MG63 (cell line): ENCODE data around the gene SLC16A11. TPM values are rescaled to one million over a fixed set of nuclear protein-coding genes. Genes with fewer than 3 reads are reported as not detected.
"Not testable (repeated sequence)": the region's sequence is repeated elsewhere in the genome, so short reads cannot be mapped to it uniquely, and the experiment has no call there.

Source experiments
- DNase-seq: peaks from one replicate; pipeline ENCODE4 v3.0.0-alpha.2; 2020
- H3K27me3 ChIP-seq: fragments of 250-450 bp; sonication (Bioruptor Pico); 2 replicates; pipeline ENCODE4 v1.5.1; 2020; ENCODE audit warnings: mild to moderate bottlenecking, moderate library complexity
- H3K36me3 ChIP-seq: fragments of 250-450 bp; sonication (Bioruptor Pico); 2 replicates; pipeline ENCODE4 v1.5.1; 2020; ENCODE audit warnings: mild to moderate bottlenecking, moderate library complexity
- H3K4me3 ChIP-seq: fragments of 250-450 bp; sonication (Bioruptor Pico); 2 replicates; pipeline ENCODE4 v1.5.1; 2020; ENCODE audit warnings: mild to moderate bottlenecking, moderate library complexity
- H3K9me3 ChIP-seq: fragments of 250-450 bp; sonication (Bioruptor Pico); 2 replicates; pipeline ENCODE4 v1.5.1; 2020; ENCODE audit warnings: mild to moderate bottlenecking, moderate library complexity
- total RNA-seq: library from RNA; depleted of rRNA; stranded (reverse); fragments of >200 nt; shearing (Covaris generic); gene quantifications from 2 replicates; pipeline ENCODE4 v1.2.3, GENCODE V29; 2014; ENCODE audit warnings: low replicate concordance

The SLC16A11 gene
- total RNA-seq, 1 experiment from 2014 or later = not detected

DNA sequence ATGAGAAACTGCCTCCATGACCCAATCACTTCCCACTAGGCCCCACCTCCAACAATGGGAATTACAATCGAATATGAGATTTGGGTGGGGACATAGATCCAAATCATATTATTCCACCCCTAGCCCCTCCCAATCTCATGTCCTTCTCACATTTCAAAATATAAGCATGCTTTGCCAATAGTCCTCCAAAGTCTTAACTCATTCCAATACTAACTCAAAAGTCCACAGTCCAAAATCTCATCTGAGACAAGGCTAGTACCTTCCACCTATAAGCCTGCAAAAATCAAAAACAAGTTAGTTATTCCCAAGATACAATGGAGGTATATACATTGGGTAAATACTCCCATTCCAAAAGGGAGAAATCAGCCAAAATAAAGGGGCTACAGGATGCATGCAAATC lies 23.3 kb upstream of the SLC16A11 start:
- Histone ChIP-seq H3K36me3 (no peaks in the 10 kb centered on the region), H3K4me3 (no peak overlapping the region)
- no peak for DNase-seq

DNA sequence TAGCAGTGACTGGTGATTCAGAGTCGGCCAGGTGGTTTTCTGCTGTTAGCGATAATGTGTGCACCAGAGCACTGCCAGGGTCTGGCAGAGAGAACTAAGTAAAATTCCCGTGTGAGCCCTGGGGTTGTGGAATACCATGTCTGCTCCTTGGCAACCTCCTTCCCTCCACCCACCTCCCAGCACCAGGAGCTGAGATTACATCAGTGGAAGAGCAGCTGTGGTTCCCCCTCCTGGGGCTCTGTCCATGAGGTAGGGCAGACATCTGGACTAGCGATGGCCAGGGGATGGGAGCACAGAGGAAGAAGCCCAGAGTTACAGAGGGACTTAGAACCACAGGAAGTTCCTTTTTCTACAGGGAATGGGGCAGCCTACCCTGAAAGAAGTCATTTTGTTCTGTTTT lies 20.4 kb upstream of the SLC16A11 start:
- peak; percentile 84 for DNase-seq
- Histone ChIP-seq H3K36me3 (no peaks in the 10 kb centered on the region), H3K4me3 (no peak overlapping the region), H3K9me3 (no peaks in the 10 kb centered on the region), H3K27me3 (no peaks in the 10 kb centered on the region)

More for the DNA sequence above, 23.3 kb upstream of the SLC16A11 start:
- Histone ChIP-seq H3K27me3 (no peaks in the 10 kb centered on the region), H3K9me3 (no peaks in the 10 kb centered on the region)

DNA sequence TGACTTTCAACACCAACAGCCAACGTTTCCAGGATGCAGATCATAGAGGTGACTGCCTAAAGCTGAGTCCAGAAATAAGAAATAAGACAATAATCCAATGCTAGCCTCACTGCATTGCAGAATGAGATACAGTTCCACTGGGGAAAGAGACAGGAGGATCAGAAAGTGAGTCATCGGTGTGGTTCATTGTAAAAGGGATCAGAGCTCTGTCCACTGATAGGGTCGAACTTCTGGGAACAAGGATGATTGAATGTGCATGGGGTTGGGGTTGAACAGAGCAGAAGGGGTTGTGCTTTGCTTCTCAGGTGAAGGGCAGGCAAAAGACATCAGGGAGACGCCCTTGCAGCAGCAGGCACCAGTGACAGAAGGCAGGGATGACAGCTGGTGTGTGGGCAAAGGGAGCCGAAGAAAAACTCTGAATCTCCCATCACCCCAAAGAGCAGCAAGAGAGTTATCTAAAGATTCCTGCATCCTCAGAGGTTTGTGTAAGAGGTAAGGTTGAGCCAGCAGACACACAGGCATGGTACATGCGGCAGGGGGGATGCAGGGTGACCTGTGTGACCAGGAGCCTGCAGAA lies 19.7 kb upstream of the SLC16A11 start:
- H3K4me3 ChIP-seq = no peak overlapping the region
- H3K9me3 ChIP-seq = no peaks in the 10 kb centered on the region
- H3K36me3 ChIP-seq = no peaks in the 10 kb centered on the region
- no peaks in the 10 kb centered on the region for H3K27me3 ChIP-seq
- no peak for DNase-seq

DNA sequence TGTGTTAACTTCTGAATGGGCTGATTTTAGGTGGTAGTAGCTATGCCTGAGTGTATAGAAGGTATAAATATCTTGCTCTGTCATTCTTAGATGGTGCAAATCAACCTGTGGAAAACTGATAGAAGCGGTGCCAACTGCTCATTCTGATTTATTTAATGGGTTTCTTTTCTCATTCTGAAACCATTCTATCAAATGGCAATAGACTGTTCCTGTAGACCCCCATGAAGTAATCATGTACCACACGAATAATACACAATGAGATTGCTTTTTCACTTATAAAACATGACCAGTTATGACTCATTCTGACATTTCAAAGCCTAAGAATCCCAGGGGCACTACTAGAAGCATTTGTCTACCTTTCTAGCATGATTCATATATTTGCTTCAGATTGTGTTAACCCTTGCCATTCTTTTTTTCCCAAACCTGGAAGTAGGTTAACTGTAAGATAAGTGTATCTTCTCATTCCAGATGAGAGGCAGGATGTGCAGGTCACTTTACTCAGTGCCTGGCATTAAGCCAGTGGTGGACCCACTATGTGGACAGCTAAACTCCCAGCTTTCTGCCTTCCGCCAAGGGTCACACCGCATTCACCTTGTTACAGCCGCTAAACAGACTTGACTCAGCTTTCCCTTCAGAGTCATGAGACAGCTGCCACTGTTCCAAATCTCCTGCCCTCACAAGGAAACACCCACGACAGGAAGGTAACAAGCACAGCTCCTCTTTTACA lies 16.4 kb upstream of the SLC16A11 start:
- Histone ChIP-seq H3K27me3 (no peaks in the 10 kb centered on the region), H3K9me3 (no peaks in the 10 kb centered on the region), H3K4me3 (no peak overlapping the region), H3K36me3 (no peaks in the 10 kb centered on the region)
- DNase-seq = peak; percentile 74

DNA sequence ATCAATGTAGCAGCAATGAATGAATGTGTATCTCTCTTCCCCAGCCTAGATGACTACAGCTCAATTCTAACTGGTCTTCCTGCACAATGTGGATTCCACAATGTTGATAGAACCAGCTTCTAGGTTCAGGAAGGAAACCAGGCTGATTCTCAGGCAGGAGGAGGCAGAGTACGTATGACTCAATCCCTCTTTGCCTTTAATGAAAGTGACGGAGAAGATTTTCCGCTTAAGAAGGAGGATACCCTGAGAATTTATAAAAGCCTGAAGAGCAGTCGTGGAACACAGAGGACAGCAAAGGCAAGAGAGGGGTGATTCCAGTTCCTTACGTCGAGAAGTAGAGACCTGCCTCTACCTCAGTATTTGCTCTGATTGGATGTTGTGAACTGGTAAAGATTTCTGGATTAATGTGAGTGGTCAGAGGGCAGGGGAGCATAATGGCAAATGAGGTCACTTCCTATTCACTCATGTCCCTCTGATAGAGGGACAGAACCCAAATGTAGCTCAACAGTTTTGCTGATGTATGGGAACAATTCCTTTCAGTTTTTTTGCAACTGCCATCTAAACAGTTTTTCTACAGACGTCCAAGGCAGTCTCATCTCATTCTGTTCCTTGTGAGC lies 15.0 kb upstream of the SLC16A11 start:
- Histone ChIP-seq H3K4me3 (no peak overlapping the region), H3K36me3 (no peaks in the 10 kb centered on the region), H3K27me3 (no peaks in the 10 kb centered on the region), H3K9me3 (no peaks in the 10 kb centered on the region)
- DNase-seq = no peak

DNA sequence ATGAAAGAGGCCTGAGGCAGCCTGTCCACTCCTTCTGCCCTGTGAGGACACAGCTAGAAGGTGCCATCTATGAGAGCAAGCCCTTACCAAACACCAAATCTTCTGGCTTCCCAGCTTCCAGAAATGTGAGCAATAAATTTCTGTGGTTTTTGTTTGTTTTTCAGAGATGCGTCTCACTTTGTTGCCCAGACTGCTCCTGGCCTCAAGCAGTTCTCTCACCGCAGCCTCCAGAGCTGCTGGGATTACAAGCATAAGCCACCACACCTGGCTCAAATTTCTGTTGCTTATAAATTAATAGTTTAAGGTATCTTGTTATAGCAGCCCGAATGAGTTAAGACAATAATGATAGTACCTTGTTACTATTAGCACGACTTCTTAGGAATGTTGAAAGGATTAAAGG lies 12.5 kb upstream of the SLC16A11 start:
- H3K27me3 ChIP-seq = no peaks in the 10 kb centered on the region
- DNase-seq = peak; percentile 53
- no peaks in the 10 kb centered on the region for H3K36me3 ChIP-seq
- H3K4me3 ChIP-seq = no peak overlapping the region
- no peaks in the 10 kb centered on the region for H3K9me3 ChIP-seq

DNA sequence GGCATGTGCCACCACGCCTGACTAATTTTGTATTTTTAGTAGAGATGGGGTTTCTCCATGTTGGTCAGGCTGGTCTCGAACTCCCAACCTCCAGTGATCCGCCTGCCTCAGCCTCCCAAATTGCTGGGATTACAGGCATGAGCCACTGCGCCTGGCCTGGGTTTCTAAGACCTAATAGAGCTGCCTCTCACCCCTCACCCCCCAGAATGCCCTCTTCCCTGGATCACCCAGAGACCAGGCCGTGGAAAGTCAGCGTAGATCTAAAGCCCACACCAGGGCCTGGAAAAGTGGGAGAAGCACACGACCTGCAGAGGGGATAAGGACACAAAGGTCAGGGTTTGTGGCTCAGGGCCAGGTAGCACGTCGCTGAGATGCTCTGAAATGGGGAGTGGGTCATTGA lies 6.7 kb upstream of the SLC16A11 start:
- H3K4me3 ChIP-seq, DNase-seq, H3K27me3 ChIP-seq: not testable (repeated sequence)

DNA sequence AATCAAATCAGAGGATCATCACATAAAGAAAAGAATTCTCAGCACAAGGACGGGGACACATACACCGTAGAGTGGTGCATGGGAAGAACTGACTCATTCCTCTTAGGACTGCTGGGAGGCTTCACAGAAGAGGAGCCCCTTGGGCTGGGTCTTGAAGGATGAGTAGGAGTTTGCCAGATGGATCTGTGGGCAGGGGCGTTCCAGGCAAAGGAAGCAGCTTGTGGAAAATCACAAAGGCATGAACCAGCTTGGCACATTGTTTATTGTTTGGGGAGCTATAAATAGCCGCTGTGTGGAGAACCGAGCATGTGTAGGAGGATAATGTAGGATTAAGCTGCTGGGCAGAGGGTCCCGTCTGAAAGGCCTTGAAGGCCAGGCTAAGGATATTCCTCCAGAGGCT lies 5.1 kb upstream of the SLC16A11 start:
- no peaks in the 10 kb centered on the region for H3K36me3 ChIP-seq
- no peak for DNase-seq
- H3K4me3 ChIP-seq = no peak overlapping the region
- no peaks in the 10 kb centered on the region for H3K27me3 ChIP-seq
- H3K9me3 ChIP-seq = no peaks in the 10 kb centered on the region

More for the DNA sequence above, 6.7 kb upstream of the SLC16A11 start:
- not testable (repeated sequence) for H3K9me3 ChIP-seq, H3K36me3 ChIP-seq

DNA sequence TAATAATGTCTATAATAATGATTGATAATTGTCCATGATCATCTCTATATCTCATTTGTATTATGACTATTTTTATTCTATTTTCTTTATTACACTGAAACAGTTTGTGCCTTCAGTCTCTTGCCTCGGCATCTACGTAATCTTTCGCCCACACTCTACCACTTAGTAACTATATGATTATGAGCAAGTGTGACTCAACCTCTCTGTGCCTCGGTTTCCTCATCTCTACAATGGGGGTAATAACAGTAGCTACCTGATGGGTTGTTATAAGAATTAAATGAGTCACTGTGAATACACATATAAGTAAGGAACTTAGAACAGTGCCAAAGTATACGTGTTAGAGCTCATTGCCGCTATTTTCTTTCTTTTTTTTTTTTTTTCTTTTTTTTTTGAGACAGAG lies 3.7 kb upstream of the SLC16A11 start:
- no peaks in the 10 kb centered on the region for H3K9me3 ChIP-seq
- H3K27me3 ChIP-seq = no peaks in the 10 kb centered on the region
- DNase-seq = no peak
- no peak overlapping the region for H3K4me3 ChIP-seq
- no peaks in the 10 kb centered on the region for H3K36me3 ChIP-seq

DNA sequence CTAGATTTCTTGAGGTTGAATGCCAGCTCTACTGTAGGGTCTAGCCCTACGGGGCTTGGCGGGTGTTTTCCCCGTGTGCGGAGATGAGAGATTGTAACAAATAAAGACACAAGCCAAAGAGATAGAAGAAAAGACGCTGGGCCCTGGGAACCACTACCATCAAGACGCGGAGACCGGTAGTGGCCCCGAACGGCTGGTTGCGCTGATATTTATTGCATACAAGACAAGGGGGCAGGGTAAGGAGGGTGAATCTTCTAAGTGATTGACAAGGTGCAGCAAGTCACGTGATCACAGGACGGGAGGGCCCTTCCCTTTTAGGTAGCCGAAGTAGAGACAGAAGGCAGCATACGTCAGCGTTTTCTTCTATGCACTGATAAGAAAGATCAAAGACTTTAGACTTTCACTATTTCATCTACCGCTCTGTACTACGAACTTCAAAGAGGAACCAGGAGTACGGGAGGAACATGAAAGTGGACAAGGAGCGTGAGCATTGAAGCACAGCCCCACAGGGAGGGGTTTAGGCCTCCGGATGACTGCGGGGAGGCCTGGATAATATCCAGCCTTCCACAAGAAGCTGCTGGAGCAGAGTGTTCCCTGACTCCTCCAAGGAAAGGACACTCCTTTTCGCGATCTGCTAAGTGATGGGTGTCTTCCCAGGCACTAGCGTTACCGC lies 3.0 kb upstream of the SLC16A11 start:
- DNase-seq, H3K9me3 ChIP-seq, H3K4me3 ChIP-seq, H3K36me3 ChIP-seq, H3K27me3 ChIP-seq: not testable (repeated sequence)

DNA sequence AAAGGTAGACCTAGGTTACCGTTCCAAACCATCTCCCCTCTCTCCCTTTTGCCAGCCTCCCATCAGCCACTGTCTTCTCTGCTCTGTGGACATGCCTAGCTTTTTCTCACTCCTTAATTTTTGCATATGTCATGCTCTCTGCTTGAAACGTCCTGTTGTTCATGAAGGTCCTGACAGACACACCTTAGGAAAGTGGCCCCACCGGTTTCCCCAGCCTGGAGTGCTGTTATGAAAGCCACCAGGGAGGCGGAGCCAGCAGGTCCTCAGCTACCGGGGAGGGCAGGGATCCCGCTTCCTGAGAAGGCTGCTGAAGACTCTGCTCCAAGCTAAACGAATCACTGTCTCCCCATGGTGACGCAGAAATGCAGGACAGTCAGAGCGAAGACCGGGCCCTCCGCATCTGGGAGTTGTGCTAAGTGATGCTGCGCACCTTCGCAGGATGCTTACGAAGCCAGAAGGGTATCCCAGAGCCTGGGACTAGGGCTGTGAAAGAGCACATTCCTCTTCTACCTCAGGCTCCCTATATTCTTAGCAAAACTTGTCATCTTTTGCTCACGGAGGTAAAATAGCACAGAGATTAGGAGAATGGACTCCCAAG lies 2.3 kb upstream of the SLC16A11 start:
- no peaks in the 10 kb centered on the region for H3K27me3 ChIP-seq
- H3K9me3 ChIP-seq = no peaks in the 10 kb centered on the region
- no peak for DNase-seq
- no peaks in the 10 kb centered on the region for H3K36me3 ChIP-seq
- H3K4me3 ChIP-seq = no peak overlapping the region

DNA sequence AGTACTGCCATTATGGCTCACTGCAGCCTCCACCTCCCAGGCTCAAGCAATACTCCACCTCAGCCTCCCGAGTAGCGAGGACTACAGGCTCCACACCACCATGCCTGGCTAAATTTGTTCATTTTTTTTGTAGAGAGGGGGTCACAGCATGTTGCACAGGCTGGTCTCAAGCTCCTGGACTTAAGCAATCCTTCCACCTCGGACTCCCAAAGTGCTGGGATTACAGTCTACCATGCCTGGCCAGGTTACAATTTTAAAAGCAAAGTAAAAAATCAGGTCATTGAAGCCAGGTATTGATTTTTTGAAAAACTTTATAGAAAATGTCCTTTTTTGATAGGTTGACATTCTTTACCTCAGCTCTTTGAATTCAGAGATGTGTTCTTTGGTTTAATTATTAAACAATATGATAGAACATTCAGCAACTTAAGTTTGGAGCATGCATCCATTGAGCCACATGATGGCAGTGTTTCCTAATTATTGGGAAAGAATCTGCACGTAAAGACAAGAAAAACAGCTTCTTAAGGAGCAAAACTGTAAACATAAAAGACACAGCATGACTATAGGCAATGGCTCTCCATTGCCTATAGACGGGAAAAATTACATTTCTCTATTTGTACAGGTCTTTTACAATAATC lies 1.7 kb upstream of the SLC16A11 start:
- Histone ChIP-seq H3K36me3 (no peaks in the 10 kb centered on the region), H3K27me3 (no peaks in the 10 kb centered on the region), H3K4me3 (no peak overlapping the region), H3K9me3 (no peaks in the 10 kb centered on the region)
- no peak for DNase-seq

DNA sequence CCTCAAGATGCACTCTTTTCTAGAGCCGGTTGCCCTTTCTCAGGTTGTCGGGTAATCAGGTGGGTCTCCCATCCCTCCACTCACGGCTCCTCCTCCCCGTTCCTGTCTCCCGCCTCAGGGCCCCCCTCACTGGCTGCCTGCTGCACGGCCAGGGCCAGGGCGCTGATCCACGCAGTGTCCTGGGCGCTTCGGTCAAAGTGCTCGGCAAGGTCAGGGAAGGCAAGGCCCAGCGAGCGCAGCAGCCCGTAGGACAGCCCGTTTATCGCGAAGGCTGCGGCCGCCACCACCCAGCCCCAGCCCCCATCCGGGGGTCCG lies 753 bp downstream of the SLC16A11 start:
- H3K27me3 ChIP-seq = no peaks in the 10 kb centered on the region
- H3K9me3 ChIP-seq = no peaks in the 10 kb centered on the region
- no peak for DNase-seq
- no peak overlapping the region for H3K4me3 ChIP-seq
- H3K36me3 ChIP-seq = no peaks in the 10 kb centered on the region

DNA sequence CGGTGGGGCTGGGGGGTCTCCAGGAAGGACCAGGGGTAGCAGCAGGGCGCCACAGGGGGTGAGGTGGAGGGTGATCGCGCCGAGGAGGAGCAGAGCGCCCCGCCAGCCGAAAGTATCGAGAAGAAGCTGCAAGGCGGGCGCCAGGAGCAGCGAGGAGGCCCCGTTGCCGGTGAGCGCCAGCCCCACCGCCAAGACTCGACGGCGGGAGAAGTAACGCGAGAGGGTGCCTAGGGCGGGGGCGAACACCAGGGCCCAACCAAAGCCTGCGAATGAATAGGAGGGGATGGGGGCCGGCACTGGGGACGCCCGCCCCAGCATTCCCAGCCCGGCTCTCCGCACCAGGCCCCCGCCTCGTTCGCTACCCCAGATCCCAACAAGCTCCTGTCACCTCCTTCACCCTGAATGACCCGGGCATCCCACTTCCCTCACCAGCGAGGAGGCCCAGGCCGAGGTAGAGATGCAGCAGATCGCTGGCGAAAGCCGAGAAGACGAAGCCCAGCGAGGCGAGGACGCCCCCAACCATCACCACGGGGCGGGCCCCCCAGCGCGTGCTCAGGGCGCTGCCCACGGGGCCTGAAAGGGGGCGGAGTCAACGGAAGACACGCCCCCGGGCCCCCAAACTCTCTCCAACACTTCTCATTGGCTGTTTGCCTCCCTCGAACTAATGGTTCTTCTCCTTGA lies 1.3 kb downstream of the SLC16A11 start:
- no peak for DNase-seq
- Histone ChIP-seq H3K27me3 (no peaks in the 10 kb centered on the region), H3K36me3 (no peaks in the 10 kb centered on the region), H3K4me3 (no peak overlapping the region), H3K9me3 (no peaks in the 10 kb centered on the region)

DNA sequence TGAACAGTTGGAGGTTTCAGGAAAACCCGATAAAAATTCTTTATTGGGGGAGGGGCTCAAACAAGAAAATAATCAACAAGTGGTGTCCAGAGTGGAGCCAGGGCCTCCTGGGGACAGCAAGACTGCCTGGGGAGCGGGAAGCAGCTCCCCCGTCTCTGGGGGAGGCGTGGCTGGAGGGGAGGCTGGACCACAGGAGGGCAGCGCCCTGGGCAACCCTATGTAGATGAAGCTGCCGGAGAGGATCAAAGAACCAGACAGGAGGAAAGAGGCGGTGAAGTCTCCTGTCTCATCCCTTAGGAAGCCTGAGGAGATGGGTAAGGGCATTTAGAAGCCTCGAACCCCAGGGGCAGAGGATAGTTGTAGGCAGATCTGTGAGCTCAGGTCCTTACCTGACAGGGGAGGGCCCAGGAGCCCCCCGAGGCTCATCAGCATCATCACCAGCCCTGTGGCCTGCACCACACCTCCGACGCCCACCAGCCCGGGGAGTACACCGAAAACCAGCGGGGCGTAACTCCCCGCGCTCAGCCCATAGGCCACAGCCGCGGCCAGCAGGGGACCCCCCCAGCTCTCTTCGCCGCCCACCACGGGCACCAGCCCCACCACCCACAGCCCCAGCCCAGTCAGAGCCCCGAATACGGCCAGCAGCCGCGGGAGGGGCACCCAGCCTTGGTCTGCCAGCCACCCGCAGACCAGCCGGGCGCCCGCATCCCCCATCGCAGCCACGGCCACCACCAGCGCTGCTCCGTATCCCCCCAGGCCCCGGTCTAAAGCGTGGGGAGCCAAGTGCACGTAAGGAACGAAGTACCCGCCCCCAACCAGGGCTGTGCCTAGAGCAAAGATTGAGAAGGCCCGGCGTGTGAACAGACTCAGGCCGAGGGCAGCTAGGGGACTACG lies 2.0 kb downstream of the SLC16A11 start:
- Histone ChIP-seq H3K27me3 (no peaks in the 10 kb centered on the region), H3K9me3 (no peaks in the 10 kb centered on the region), H3K4me3 (no peak overlapping the region), H3K36me3 (no peaks in the 10 kb centered on the region)
- no peak for DNase-seq

DNA sequence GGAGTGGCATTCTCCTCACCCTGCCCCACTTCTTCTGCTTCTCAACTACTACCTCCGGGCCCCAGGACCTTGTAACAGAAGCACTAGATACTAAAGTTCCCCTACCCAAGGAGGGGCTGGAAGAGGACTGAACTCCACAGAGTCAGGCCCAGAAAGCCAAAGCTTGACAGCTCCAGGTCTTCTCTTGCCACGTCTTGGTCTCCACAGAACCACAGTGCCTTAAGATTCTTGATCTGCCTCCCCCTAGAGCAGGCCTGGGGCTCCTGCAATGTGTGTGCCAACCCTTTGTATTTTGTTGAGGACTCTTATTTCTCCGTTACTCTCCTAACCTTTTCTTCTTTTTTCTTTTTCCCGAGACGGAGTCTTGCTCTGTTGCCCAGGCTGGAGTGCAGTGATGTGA lies 4.1 kb downstream of the SLC16A11 start:
- H3K36me3 ChIP-seq = no peaks in the 10 kb centered on the region
- H3K4me3 ChIP-seq = no peak overlapping the region
- H3K9me3 ChIP-seq = no peaks in the 10 kb centered on the region
- H3K27me3 ChIP-seq = no peaks in the 10 kb centered on the region
- DNase-seq = no peak
